ENCODE data around the gene TULP4.

- no peak for TF ChIP-seq EZH2 (IDR thresholded peaks at IDR 0.05)
- no peak for TF ChIP-seq FOXP2 (optimal IDR thresholded peaks at IDR 0.05; ENCODE audit: control extremely low read depth, extremely low read length, insufficient read depth)
- TF ChIP-seq POLR2AphosphoS5 (IDR thresholded peaks at IDR 0.05; ENCODE audit: borderline replicate concordance, low read depth, low read length) = no peak
Observed at GRCh38 chr6:158461954-158462353, 149.7 kb downstream of the TULP4 start.

Data from SK-N-MC (cell line).